ENCODE data around the gene HSD17B2.

GRCh38 chr16:82049484-82049883 lies 14.4 kb downstream of the HSD17B2 start:
- TF ChIP-seq POLR2A (IDR thresholded peaks at IDR 0.05) (no peak), CTCF (IDR thresholded peaks at IDR 0.05) (no peak), EP300 (IDR thresholded peaks at IDR 0.05) (no peak)

All from tibial nerve (tissue), 4 donors.